ENCODE data around the gene IL21R.
"Not testable (repeated sequence)": the region's sequence is repeated elsewhere in the genome, so short reads cannot be mapped to it uniquely, and the experiment has no call there.

Gene IL21R

DNA sequence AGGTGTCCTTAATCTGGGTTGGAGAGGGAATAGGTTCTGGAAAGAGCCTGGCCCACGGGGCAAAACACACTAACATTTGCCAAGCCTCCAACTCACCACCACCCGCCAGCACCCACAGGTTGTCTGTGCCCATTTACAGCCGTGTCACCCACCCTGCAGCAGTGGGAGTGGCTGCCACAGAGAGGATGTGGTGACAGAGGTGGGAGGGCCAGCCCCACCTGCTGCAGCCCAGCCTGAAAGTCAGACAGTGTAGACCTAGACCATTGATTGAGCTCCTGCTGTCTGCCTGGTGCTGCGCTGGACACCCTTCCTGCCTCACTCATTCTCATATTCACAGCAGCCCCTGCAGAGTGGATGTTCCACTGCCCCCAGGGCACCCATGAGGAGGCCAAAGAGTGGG, 44.7 kb downstream of the IL21R start:
- DNase-seq: no peak

DNA sequence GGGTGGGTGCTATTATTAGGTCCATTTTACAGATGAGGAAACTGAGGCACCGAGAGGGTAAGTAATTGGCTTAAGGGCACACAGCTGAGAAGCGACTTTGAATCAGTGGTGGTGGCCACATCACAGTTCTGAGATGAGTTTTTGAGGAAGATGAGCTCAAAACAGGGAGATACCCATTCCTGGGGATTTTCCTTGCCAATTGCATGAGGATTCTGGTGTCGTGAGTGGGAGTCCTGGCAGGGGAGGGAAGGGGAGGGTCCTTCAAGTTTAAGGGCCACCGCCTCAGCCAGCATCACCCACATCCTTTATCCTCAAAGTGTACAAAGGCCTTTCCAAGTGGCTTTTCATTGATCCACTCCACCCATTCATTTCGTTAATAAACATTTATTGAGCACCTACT, 45.3 kb downstream of the IL21R start:
- no peak for DNase-seq

DNA sequence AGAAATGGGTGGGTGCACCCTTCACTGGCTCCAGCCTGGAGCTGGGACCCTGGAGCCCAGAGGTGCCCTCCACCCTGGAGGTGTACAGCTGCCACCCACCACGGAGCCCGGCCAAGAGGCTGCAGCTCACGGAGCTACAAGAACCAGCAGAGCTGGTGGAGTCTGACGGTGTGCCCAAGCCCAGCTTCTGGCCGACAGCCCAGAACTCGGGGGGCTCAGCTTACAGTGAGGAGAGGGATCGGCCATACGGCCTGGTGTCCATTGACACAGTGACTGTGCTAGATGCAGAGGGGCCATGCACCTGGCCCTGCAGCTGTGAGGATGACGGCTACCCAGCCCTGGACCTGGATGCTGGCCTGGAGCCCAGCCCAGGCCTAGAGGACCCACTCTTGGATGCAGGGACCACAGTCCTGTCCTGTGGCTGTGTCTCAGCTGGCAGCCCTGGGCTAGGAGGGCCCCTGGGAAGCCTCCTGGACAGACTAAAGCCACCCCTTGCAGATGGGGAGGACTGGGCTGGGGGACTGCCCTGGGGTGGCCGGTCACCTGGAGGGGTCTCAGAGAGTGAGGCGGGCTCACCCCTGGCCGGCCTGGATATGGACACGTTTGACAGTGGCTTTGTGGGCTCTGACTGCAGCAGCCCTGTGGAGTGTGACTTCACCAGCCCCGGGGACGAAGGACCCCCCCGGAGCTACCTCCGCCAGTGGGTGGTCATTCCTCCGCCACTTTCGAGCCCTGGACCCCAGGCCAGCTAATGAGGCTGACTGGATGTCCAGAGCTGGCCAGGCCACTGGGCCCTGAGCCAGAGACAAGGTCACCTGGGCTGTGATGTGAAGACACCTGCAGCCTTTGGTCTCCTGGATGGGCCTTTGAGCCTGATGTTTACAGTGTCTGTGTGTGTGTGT, 46.8 kb downstream of the IL21R start:
- no peak for DNase-seq

DNA sequence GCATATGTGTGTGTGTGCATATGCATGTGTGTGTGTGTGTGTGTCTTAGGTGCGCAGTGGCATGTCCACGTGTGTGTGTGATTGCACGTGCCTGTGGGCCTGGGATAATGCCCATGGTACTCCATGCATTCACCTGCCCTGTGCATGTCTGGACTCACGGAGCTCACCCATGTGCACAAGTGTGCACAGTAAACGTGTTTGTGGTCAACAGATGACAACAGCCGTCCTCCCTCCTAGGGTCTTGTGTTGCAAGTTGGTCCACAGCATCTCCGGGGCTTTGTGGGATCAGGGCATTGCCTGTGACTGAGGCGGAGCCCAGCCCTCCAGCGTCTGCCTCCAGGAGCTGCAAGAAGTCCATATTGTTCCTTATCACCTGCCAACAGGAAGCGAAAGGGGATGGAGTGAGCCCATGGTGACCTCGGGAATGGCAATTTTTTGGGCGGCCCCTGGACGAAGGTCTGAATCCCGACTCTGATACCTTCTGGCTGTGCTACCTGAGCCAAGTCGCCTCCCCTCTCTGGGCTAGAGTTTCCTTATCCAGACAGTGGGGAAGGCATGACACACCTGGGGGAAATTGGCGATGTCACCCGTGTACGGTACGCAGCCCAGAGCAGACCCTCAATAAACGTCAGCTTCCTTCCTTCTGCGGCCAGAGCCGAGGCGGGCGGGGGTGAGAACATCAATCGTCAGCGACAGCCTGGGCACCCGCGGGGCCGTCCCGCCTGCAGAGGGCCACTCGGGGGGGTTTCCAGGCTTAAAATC, 47.6 kb downstream of the IL21R start:
- DNase-seq: no peak

DNA sequence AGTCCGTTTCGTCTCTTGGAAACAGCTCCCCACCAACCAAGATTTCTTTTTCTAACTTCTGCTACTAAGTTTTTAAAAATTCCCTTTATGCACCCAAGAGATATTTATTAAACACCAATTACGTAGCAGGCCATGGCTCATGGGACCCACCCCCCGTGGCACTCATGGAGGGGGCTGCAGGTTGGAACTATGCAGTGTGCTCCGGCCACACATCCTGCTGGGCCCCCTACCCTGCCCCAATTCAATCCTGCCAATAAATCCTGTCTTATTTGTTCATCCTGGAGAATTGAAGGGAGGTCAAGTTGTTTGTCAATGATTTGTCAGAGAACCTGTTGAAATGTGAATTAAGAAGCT, 48.2 kb downstream of the IL21R start:
- DNase-seq: no peak

DNA sequence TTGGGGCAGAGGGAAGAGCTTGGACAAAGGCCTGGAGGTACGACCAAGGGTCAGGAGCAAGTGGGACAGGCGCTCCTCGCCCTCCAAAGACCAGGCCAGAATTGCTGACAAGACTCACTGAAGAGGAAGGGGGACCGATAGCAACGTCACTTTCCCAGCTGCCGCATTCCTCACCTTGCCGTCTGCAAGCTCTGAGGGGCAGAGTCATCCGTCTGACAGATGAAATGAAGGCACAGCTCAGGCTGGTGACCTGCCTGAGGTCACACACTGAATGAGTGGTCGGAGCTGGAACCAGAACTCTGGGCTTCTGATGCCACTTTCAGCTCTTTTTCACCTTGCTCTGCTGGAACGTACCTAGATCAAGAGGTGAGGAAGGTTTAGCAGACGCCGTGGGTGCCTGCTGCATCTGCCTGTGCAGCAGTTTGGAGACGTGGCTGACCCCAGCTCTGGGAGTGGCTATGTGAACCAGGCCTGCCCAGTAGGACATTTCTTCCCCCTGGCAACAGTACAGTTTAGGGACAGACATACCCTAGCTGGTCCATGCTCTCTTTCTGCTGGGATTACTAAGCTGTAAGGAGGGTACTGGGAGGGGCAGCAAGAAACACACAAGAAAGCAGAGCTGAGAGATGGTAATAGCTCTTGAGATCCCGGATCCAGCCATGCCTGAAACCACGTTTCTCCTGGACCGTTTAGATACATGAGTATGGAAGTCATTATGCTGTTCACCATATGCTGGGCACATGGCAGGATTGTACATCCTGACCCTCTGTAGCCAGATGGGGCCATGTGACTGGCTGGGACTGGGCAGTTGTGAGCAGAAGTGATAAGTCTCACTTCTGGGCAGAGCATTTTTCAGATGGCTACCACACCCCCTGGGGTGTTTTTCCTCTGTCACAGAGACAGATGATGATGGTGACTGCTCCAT, 50.9 kb downstream of the IL21R start:
- no peak for DNase-seq

DNA sequence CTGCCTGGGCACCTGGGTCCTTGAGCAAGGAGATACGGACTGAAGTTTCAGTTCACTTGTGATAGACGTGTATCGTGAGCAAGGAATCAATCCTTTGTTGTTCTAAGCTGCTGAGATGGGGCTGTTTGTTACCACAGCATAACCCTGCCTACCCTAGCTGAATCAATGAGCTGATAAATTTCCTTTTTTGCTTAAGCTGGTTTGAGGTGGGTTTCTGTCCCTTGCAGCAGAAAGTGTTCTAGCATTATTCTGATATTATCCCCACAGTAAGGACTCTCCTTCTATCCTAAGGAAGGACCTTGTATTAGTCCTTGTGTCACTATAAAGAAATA, 51.5 kb downstream of the IL21R start:
- no peak for DNase-seq

DNA sequence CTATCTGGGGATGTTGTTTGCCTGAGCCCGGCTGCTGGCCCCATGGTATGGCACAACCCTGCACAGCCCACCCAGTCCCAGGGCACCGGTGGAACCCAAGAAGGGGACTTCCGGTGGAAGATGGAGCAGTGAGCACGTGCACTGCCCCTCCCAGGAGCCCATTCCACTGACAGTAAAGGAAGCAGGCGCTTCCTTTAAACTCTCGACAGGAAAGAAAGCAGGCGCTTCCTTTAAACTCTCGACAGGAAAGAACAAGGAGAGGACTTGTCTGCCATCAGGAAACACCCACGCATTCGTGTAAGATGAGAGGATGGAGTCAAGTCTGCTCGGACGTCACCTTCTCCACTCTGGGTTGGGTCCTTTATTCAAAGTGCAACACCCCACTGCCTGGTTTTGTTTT, 53.7 kb downstream of the IL21R start:
- DNase-seq: no peak

DNA sequence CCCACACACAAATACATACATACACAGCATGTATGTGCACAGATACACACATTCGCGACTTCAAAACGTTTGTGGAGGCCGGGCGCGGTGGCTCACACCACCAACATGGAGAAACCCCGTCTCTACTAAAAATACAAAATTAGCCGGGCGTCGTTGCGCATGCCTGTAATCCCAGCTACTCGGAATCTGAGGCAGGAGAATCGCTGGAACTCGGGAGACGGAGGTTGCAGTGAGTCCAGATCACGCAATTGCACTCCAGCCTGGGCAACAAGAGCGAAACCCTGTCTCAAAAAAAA, 55.6 kb downstream of the IL21R start:
- DNase-seq: not testable (repeated sequence)

DNA sequence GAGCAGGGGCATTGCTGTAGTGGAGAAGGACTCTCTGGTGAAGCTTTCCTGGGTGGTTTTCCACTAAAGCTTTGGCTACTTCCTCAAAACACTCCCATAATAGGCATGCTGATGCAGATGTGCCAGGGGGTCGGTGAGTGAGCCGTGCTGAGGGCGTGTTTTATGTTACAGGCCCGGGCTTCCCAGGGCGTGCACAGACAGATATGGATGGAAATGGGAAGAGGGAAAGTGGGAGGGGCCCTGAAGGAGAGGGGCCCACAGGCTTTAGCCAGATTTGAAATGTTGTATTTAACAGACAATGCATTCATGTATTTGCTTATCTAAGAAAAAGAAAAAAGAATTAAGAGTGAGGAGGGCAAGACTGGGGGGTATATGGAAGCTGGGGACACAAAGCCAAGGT, 56.3 kb downstream of the IL21R start:
- DNase-seq: no peak

DNA sequence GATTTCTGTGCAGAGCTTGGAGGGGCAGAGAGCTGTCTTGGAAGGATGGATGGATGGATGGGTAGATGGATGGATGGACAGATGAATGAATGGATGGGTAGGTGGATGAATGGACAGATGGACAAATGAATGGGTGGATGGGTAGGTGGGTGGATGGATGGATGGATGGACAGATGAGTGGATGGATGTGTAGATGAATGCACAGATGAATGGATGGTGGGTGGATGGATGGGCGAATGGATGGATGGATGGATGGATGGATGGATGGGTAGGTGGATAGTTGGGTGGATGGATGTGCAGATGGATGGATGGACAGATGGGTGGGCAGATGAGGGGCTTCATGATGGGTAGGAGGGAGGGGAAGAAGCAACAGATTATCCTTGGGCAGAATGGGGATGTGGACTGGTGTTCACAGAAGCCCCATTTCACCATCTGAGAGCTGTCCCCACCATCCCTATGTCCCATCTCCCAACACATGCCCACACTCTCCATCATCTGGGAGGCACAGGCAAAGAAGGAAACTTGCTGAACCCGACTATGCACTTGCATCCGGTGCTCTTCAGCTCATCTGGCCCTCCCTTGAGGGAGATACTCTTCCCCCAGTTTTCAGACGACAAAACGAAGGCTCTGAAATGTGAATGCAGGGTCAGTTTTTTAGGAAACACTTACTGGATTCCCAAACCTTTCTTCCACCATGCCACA, 57.2 kb downstream of the IL21R start:
- no peak for DNase-seq

DNA sequence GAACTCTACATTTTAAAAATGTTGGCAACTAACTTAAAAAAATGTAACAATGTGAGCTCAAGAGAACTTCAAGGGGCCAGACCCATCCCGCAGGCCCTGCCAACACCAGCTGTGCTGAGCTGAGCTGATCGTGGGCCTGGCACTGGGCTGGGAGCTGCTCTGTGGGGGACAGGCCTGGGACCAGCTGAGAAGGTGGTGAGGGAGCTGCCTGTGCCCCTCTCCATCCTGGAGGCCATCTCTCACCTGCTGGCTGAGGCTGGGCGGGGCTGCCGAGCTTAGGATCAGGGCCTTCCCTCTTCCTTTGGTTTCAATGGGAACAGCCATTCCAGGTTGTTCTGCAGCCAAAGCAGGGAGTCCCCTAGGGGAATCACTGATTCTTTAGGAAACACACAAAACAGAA, 58.2 kb downstream of the IL21R start:
- DNase-seq: no peak

DNA sequence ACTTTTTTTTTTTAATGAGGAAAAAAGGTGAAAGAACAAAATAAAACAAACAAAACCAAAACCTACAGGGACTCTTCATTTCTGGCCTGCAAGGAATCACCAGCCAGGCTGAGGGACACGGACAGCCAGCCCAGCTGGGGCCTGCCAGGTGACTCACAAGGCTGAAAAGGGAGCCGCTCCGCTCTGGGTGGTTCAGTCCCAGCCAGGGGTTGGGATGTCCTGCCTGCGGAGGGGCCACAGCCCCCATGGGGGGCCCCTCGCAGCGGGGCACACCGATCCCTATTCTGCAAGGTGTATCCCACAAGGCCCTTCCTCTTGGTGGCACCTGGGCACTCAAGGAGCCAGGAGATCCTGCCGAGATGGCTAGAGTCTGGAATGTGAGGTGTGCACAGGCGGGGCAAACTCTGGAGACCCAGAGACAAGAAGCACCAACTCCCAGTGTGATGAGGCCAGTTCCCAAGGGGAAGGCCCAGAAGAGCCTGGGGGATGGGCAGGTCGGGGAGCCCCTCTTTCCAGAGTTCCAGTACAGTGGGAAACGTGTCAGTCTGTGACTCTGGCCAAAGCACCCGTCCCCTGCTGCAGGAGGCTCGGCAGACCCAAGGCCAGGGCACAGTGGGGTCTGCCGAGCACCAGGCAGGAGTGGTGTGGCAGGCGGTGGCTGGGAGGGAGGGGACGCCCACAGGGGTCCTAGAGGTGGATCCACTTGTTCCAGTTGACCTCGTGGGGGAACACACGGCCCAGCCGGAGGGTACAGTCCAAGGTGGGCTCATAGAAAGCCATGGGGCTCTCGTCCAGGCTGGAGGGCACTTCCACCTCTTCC, 58.9 kb downstream of the IL21R start:
- no peak for DNase-seq

DNA sequence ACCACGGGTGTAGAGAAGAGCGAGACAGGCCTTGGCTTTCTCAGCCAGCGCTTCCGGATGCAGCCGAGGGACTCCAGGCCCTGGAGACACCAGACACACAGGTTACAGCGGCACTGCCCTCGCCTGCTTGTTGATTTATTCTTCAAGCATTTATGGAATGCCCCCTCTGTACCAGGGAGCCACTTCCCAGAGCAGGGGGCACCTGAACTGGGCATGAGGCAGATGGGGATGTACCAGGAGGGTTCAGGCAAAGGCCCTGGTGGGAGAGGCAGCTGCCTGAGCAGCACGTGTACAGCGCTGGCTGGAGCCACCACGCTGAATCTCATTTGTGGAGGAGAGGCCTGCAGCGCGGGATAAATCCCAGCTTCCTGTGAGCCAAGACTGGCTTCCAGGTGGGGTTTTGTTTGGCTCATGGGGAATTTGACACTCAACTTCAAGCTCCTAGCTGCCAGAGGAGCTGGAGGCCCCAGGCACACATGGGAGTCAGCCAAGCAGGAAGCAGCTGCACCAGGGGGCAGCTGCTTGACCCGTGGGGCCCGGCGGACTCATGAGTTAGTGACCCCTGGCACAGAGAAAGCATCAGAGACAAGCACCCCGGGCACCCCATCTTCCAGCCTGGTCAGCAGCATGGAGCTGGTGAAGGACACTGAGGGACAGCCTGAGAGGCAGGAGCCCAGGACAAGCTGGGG, 59.7 kb downstream of the IL21R start:
- no peak for DNase-seq

DNA sequence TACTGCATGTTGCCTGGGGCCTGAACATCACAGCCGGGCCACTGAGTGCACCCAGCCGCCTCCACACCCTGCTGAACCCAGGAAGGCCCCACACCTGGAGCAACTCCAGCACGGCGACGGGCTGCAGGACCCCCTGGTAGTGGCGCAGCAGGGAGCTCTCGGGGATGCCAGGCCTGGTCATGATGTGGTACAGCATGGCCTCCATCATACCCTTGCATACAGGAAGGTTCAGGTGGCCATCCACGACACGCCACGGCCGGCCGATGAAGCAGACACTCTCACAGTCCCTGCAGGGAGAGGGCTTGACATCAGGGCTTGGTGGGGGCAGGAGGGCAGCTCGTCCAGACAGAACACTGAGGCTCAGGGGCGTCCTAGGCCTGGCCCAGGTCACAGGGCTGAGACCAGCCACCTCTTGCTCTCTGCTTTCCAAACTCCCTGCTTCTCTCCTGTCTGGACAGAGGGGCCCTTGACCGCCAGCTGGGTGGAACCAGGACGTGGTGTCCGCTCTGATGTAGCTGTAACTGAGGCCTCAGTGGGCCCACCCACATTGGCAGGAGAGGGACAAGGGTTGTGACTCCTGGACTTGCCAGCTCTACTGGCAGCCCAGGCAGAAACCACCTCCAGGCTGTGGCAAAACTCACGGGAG, 60.3 kb downstream of the IL21R start:
- DNase-seq: no peak

DNA sequence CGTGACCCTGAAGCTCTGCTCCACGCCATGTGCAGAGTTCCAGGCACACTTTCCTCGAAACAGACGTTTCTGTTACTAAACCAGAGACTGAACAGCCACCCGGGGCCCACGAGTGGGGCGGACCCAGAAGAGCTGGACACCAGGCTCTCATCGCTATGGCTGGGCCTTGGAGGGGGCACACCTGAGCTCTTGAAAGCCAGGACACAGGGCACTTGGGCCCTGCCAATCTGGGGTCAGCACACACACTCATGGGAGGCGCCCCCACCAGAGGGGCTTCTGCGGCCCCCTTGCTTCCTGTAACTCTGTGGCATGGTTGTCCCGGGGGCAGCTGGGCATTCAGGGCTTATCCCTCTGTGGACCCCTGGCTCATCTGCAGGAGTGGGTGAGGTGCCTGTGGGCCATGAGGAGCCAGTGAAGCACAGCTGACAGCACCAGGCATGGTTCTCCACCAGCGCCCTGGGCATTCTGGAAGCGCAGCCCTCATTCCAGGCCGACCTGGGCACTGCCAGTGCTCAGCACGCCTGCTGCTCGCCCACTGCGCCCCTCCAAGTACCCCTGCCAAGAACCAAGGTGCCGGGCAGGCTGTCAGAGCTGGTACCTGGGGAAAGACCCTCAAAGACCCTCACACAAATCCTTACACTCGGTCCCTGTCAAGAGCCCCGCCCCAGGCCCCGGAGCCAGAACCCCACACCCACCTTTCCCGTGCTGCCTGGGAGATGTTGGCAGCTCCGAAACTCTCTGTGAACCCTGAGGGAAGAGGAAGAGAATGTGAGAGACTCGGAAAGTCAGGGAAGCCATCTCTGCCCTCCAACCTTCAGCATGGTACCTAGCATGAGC, 61.1 kb downstream of the IL21R start:
- no peak for DNase-seq

DNA sequence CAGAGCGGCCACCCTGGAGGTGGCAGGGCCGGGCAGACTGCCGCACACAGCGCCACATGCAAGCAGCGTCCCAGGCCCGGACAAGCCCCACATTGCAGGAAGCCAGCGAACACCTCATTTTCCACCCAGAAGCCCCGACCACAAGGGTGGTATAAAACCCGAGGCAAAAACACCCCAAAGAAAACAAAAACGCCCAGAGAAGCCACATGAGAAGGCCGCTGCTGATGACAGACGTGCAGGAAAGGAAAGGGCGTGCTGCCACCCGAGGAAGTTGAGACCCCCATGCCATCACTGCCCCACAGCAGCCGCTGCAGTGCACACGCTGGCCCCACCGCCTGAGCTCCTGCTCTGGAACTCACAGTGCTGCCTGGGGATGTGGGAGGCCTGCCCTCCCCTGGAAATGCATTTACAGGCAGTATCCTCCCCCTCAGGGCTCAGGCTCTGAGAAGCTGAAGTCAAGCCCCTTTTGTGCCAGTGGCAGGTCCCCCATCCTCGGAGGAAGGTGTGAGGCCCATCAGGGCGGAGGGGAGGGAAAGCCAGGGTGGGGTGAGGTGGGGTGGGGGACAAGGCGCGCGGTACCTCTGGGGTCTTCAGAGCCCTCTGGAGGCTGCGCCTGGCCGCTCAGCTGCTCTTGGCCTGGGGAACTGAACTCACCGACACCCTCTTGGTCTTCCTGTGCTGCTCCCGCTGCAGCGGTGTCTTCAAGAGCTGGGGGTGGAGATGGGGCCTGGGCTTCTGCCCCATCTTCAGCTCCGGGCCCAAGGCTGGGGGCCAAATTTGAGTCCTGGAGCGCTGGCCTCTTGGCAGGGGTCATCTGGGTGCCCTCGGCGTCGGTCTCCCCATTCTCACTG, 62.0 kb downstream of the IL21R start:
- DNase-seq: no peak

DNA sequence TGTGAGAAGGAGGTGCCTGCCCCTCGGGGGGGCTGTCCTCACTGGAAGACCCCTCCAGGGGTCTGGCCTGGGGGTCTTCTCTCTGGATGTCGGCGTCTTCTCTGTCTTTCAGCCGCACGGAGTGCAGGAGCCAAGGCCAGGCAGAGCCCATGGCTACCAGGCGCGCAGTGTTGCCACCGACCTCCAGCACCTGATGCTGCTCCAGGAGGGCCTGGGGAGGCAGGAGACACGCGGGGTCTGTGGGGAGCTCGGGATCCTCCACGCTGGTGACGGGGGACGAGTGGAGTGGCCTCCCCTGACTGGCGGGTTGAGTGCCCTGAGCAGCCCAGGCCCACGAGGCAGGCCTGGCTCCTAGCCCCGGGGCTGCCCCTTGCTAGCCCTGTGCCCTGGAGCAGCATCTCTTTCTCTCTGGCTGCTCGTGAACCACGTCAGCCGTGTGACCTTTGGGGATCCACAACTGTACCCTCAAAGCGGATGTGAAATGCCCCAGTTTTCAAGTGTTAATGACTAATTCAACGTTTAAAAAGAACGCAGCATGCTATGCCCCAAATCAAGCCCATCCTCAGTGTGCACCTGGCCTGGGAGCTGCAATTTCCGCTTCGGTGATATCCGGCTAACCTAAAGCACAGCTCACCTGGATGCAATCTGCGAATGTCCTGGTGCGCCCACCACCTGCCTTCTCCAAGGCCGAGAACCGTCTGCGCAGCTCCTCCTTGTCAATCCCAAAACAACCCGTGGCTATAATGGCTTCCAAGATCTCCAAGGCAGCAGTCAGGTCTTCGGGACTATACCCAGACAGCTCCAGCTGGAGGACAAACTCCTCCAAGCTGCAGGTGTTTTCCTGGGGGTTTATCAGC, 62.9 kb downstream of the IL21R start:
- DNase-seq: no peak
